Activated naive CD8-positive, alpha-beta T cell (primary cell): Measurements from ENCODE around the gene GCNA.

Source experiments
- H3K27ac Mint-ChIP-seq: one replicate; pipeline ENCODE4 v1.8.0; 2021; ENCODE audit warnings: mixed read lengths
- H3K27me3 Mint-ChIP-seq: one replicate; pipeline ENCODE4 v1.8.0; 2021; ENCODE audit warnings: mixed read lengths
- H3K36me3 Mint-ChIP-seq: one replicate; pipeline ENCODE4 v1.8.0; 2021; ENCODE audit warnings: mixed read lengths
- H3K4me1 Mint-ChIP-seq: one replicate; pipeline ENCODE4 v1.8.0; 2021; ENCODE audit warnings: low read depth, mixed read lengths
- H3K4me3 Mint-ChIP-seq: one replicate; pipeline ENCODE4 v1.8.0; 2021; ENCODE audit warnings: mild to moderate bottlenecking, mixed read lengths
- H3K9me3 Mint-ChIP-seq: one replicate; pipeline ENCODE4 v1.8.0; 2021; ENCODE audit warnings: low read depth, mixed read lengths

GCNA gene

GRCh38 chrX:71617742-71618141 lies 39.5 kb downstream of the GCNA start:
- Mint-ChIP-seq H3K4me1 (peaks cover 61% of the 10 kb centered on the region), H3K27me3 (no peaks in the 10 kb centered on the region), H3K9me3 (no peaks in the 10 kb centered on the region), H3K4me3 (peak overlapping the region; percentile 93), H3K36me3 (peaks cover 8% of the 10 kb centered on the region), H3K27ac (peak overlapping the region; percentile 99)

GRCh38 chrX:71618303-71618721 lies 40.1 kb downstream of the GCNA start, which contains the start of gene CXCR3:
CXCR3 (minus strand) TSS chrX:71618511; CDS start chrX:71618449, 62 bp downstream.
- Mint-ChIP-seq H3K4me1 (peaks cover 58% of the 10 kb centered on the region), H3K36me3 (peaks cover 6% of the 10 kb centered on the region), H3K27ac (peak within 1 kb of the TSS; percentile 99), H3K4me3 (peak within 1 kb of the TSS; percentile 93), H3K27me3 (no peaks in the 10 kb centered on the region), H3K9me3 (no peaks in the 10 kb centered on the region)

GRCh38 chrX:71618787-71619186 lies 40.5 kb downstream of the GCNA start:
- H3K4me1 Mint-ChIP-seq, result peaks cover 58% of the 10 kb centered on the region
- no peaks in the 10 kb centered on the region for H3K27me3 Mint-ChIP-seq
- peak overlapping the region; percentile 93 for H3K4me3 Mint-ChIP-seq
- H3K36me3 Mint-ChIP-seq, result peaks cover 6% of the 10 kb centered on the region
- peak overlapping the region; percentile 99 for H3K27ac Mint-ChIP-seq
- H3K9me3 Mint-ChIP-seq, result no peaks in the 10 kb centered on the region

- Mint-ChIP-seq H3K9me3 (no peaks in the 10 kb centered on the region), H3K4me1 (peaks cover 59% of the 10 kb centered on the region), H3K27me3 (no peaks in the 10 kb centered on the region), H3K4me3 (peak overlapping the region; percentile 93), H3K36me3 (peaks cover 6% of the 10 kb centered on the region), H3K27ac (peak overlapping the region; percentile 99)
Measured at GRCh38 chrX:71619193-71619592, 41.0 kb downstream of the GCNA start.

GRCh38 chrX:71619986-71620385 lies 41.7 kb downstream of the GCNA start:
- H3K36me3 Mint-ChIP-seq, result peaks cover 4% of the 10 kb centered on the region
- H3K27me3 Mint-ChIP-seq, result no peaks in the 10 kb centered on the region
- H3K4me1 Mint-ChIP-seq, result peaks cover 60% of the 10 kb centered on the region
- no peak overlapping the region for H3K4me3 Mint-ChIP-seq
- peak overlapping the region; percentile 99 for H3K27ac Mint-ChIP-seq
- H3K9me3 Mint-ChIP-seq, result no peaks in the 10 kb centered on the region

GRCh38 chrX:71621603-71622002 lies 43.4 kb downstream of the GCNA start:
- Mint-ChIP-seq H3K27me3 (no peaks in the 10 kb centered on the region), H3K27ac (peak overlapping the region; percentile 97), H3K36me3 (no peaks in the 10 kb centered on the region), H3K4me1 (peaks cover 51% of the 10 kb centered on the region), H3K4me3 (no peak overlapping the region), H3K9me3 (no peaks in the 10 kb centered on the region)

GRCh38 chrX:71622032-71622575 lies 43.9 kb downstream of the GCNA start:
- H3K4me3 Mint-ChIP-seq, result peak overlapping the region; percentile 23

GRCh38 chrX:71622576-71623450 lies 44.6 kb downstream of the GCNA start:
- Mint-ChIP-seq H3K4me1 (peaks cover 48% of the 10 kb centered on the region), H3K4me3 (peak overlapping the region; percentile 70), H3K27ac (peak overlapping the region; percentile 97)

More at GRCh38 chrX:71622032-71622575, 43.9 kb downstream of the GCNA start:
- H3K4me1 Mint-ChIP-seq, result peaks cover 48% of the 10 kb centered on the region
- no peaks in the 10 kb centered on the region for H3K27me3 Mint-ChIP-seq
- H3K27ac Mint-ChIP-seq, result peak overlapping the region; percentile 97
- H3K9me3 Mint-ChIP-seq, result no peaks in the 10 kb centered on the region
- no peaks in the 10 kb centered on the region for H3K36me3 Mint-ChIP-seq

GRCh38 chrX:71623714-71624113 lies 45.5 kb downstream of the GCNA start:
- no peaks in the 10 kb centered on the region for H3K27me3 Mint-ChIP-seq
- H3K4me1 Mint-ChIP-seq, result peaks cover 45% of the 10 kb centered on the region
- no peaks in the 10 kb centered on the region for H3K9me3 Mint-ChIP-seq
- H3K4me3 Mint-ChIP-seq, result peak overlapping the region; percentile 73
- H3K27ac Mint-ChIP-seq, result peak overlapping the region; percentile 97
- H3K36me3 Mint-ChIP-seq, result no peaks in the 10 kb centered on the region

More at GRCh38 chrX:71622576-71623450, 44.6 kb downstream of the GCNA start:
- Mint-ChIP-seq H3K27me3 (no peaks in the 10 kb centered on the region), H3K9me3 (no peaks in the 10 kb centered on the region), H3K36me3 (no peaks in the 10 kb centered on the region)

- Mint-ChIP-seq H3K27me3 (no peaks in the 10 kb centered on the region), H3K4me3 (no peak overlapping the region), H3K27ac (peak overlapping the region; percentile 54), H3K36me3 (no peaks in the 10 kb centered on the region), H3K4me1 (peaks cover 36% of the 10 kb centered on the region), H3K9me3 (no peaks in the 10 kb centered on the region)
Measured at GRCh38 chrX:71625471-71625870, 47.2 kb downstream of the GCNA start.

- peaks cover 28% of the 10 kb centered on the region for H3K4me1 Mint-ChIP-seq
- no peaks in the 10 kb centered on the region for H3K36me3 Mint-ChIP-seq
- H3K27ac Mint-ChIP-seq, result no peak overlapping the region
- no peaks in the 10 kb centered on the region for H3K9me3 Mint-ChIP-seq
- H3K4me3 Mint-ChIP-seq, result no peak overlapping the region
- no peaks in the 10 kb centered on the region for H3K27me3 Mint-ChIP-seq
Measured at GRCh38 chrX:71626576-71626975, 48.3 kb downstream of the GCNA start.

GRCh38 chrX:71627588-71628404 lies 49.6 kb downstream of the GCNA start:
- Mint-ChIP-seq H3K36me3 (no peaks in the 10 kb centered on the region), H3K4me1 (peaks cover 19% of the 10 kb centered on the region), H3K4me3 (no peak overlapping the region), H3K27ac (no peak overlapping the region), H3K9me3 (no peaks in the 10 kb centered on the region), H3K27me3 (no peaks in the 10 kb centered on the region)

- Mint-ChIP-seq H3K4me1 (peaks cover 12% of the 10 kb centered on the region), H3K27ac (no peak overlapping the region), H3K4me3 (no peak overlapping the region)
Measured at GRCh38 chrX:71629467-71629866, 51.2 kb downstream of the GCNA start.

GRCh38 chrX:71632923-71633657 lies 54.9 kb downstream of the GCNA start:
- Mint-ChIP-seq H3K9me3 (no peaks in the 10 kb centered on the region), H3K36me3 (no peaks in the 10 kb centered on the region), H3K4me1 (peaks cover 22% of the 10 kb centered on the region), H3K27ac (no peak overlapping the region), H3K27me3 (no peaks in the 10 kb centered on the region), H3K4me3 (no peak overlapping the region)

More at GRCh38 chrX:71629467-71629866, 51.2 kb downstream of the GCNA start:
- Mint-ChIP-seq H3K9me3 (no peaks in the 10 kb centered on the region), H3K27me3 (no peaks in the 10 kb centered on the region), H3K36me3 (no peaks in the 10 kb centered on the region)
